H9 (cell line): ENCODE data around the gene FRMD1. TPM values are rescaled to one million over a fixed set of nuclear protein-coding genes. Genes with fewer than 3 reads are reported as not detected.

Experiments
- DNase-seq: peaks from one replicate; pipeline ENCODE4 v3.0.0-alpha.2; 2017
- H2AFZ ChIP-seq: one replicate; pipeline ENCODE4 v1.6.1; 2013; ENCODE audit warnings: mild to moderate bottlenecking, low read length, control low read depth, moderate library complexity
- H2AK5ac ChIP-seq: 2 replicates; pipeline ENCODE4 v1.6.1; 2013; ENCODE audit warnings: low read length, control low read depth, mixed read lengths; ENCODE audit not compliant: insufficient read length
- H2BK120ac ChIP-seq: one replicate; pipeline ENCODE4 v1.6.1; 2013; ENCODE audit warnings: low read depth, mild to moderate bottlenecking, low read length, control low read depth, inconsistent platforms; ENCODE audit not compliant: poor library complexity, severe bottlenecking
- H2BK12ac ChIP-seq: 2 replicates; pipeline ENCODE4 v1.6.1; 2013; ENCODE audit warnings: low read length, control low read depth, mixed read lengths, low read depth; ENCODE audit not compliant: insufficient read length
- H2BK15ac ChIP-seq: 2 replicates; pipeline ENCODE4 v1.6.1; 2013; ENCODE audit warnings: low read depth, low read length, control low read depth
- H2BK20ac ChIP-seq: one replicate; pipeline ENCODE4 v1.6.1; 2013; ENCODE audit warnings: low read depth, mild to moderate bottlenecking, low read length, control low read depth, inconsistent platforms; ENCODE audit not compliant: poor library complexity, severe bottlenecking
- H2BK5ac ChIP-seq: 2 replicates; pipeline ENCODE4 v1.6.1; 2013; ENCODE audit warnings: low read length, control low read depth, mixed read lengths; ENCODE audit not compliant: insufficient read length
- H3K14ac ChIP-seq: 2 replicates; pipeline ENCODE4 v1.6.1; 2013; ENCODE audit warnings: low read length, control low read depth; ENCODE audit not compliant: insufficient read depth
- H3K18ac ChIP-seq: 2 replicates; pipeline ENCODE4 v1.6.1; 2013; ENCODE audit warnings: low read depth, mild to moderate bottlenecking, mixed read lengths, low read length, control low read depth; ENCODE audit not compliant: insufficient read length
- H3K23ac ChIP-seq: 2 replicates; pipeline ENCODE4 v1.6.1; 2013; ENCODE audit warnings: low read length, control low read depth, mixed read lengths, low read depth; ENCODE audit not compliant: insufficient read length
- H3K23me2 ChIP-seq: 2 replicates; pipeline ENCODE4 v1.6.1; 2013; ENCODE audit warnings: low read depth, mild to moderate bottlenecking, mixed read lengths, low read length, control low read depth; ENCODE audit not compliant: insufficient read length, poor library complexity, severe bottlenecking
- H3K27ac ChIP-seq: 2 replicates; pipeline ENCODE4 v1.5.1; 2013; ENCODE audit warnings: low read length, control low read depth, mixed read lengths, low read depth; ENCODE audit not compliant: insufficient read length
- H3K27me3 ChIP-seq: 2 replicates; pipeline ENCODE4 v1.6.1; 2013; ENCODE audit warnings: low read length, control low read depth, inconsistent platforms; ENCODE audit not compliant: insufficient read depth
- H3K4ac ChIP-seq: 2 replicates; pipeline ENCODE4 v1.6.1; 2013; ENCODE audit warnings: low read depth, mild to moderate bottlenecking, control low read depth, inconsistent platforms, low read length, moderate library complexity
- H3K4me1 ChIP-seq: 2 replicates; pipeline ENCODE4 v1.6.1; 2013; ENCODE audit warnings: low read length, control low read depth, inconsistent platforms; ENCODE audit not compliant: insufficient read depth
- H3K4me2 ChIP-seq: 2 replicates; pipeline ENCODE4 v1.6.1; 2013; ENCODE audit warnings: low read length, control low read depth, mixed read lengths; ENCODE audit not compliant: insufficient read length, insufficient read depth
- H3K56ac ChIP-seq: 2 replicates; pipeline ENCODE4 v1.6.1; 2013; ENCODE audit warnings: low read depth, mild to moderate bottlenecking, mixed read lengths, low read length, control low read depth; ENCODE audit not compliant: insufficient read length
- H3K79me1 ChIP-seq: 2 replicates; pipeline ENCODE4 v1.6.1; 2013; ENCODE audit warnings: low read depth, mild to moderate bottlenecking, moderate library complexity, low read length, control low read depth, inconsistent platforms; ENCODE audit not compliant: insufficient read depth, poor library complexity, severe bottlenecking
- H3K79me2 ChIP-seq: 2 replicates; pipeline ENCODE4 v1.6.1; 2013; ENCODE audit warnings: low read length, control low read depth, inconsistent platforms; ENCODE audit not compliant: insufficient read depth
- H3K9ac ChIP-seq: 2 replicates; pipeline ENCODE4 v1.6.1; 2013; ENCODE audit warnings: low read length, control low read depth, mixed read lengths; ENCODE audit not compliant: insufficient read length; ENCODE audit errors: extremely low read depth
- H3K9me3 ChIP-seq: one replicate; pipeline ENCODE4 v1.6.1; 2013; ENCODE audit warnings: low read depth, low read length, inconsistent platforms; ENCODE audit not compliant: control insufficient read depth
- H3T11ph ChIP-seq: one replicate; pipeline ENCODE4 v1.6.1; 2013; ENCODE audit warnings: mild to moderate bottlenecking, low read length, control low read depth, inconsistent platforms
- H4K20me1 ChIP-seq: one replicate; pipeline ENCODE4 v1.6.1; 2013; ENCODE audit not compliant: control insufficient read depth, insufficient read length, insufficient read depth
- H4K5ac ChIP-seq: 2 replicates; pipeline ENCODE4 v1.6.1; 2013; ENCODE audit warnings: low read depth, mild to moderate bottlenecking, mixed read lengths, low read length, control low read depth; ENCODE audit not compliant: insufficient read length
- H4K8ac ChIP-seq: replicated peaks from 2 replicates; pipeline ENCODE4 v1.6.1; 2013; ENCODE audit warnings: low read length, control low read depth, mixed read lengths, low read depth; ENCODE audit not compliant: insufficient read length
- H4K91ac ChIP-seq: 2 replicates; pipeline ENCODE4 v1.6.1; 2013; ENCODE audit warnings: low read depth, mild to moderate bottlenecking, moderate library complexity, mixed read lengths, low read length, control low read depth; ENCODE audit not compliant: insufficient read length
- H3K27ac Mint-ChIP-seq, 3 experiments: 2 replicates in 2 of 3; 3 replicates in 1 of 3; pipeline ENCODE4 v1.8.0; 2020 to 2021; ENCODE audit warnings: mixed read lengths in 3 of 3, mild to moderate bottlenecking in 1 of 3, moderate library complexity in 1 of 3
- H3K27me3 Mint-ChIP-seq: 2 replicates; pipeline ENCODE4 v1.8.0; 2021; ENCODE audit warnings: low read depth, mild to moderate bottlenecking, moderate library complexity, mixed read lengths
- H3K36me3 Mint-ChIP-seq, 3 experiments: 2 replicates in 2 of 3; 3 replicates in 1 of 3; pipeline ENCODE4 v1.8.0; 2020 to 2021; ENCODE audit warnings: low read depth in 3 of 3, mixed read lengths in 3 of 3; ENCODE audit not compliant: insufficient read depth in 1 of 3
- H3K4me1 Mint-ChIP-seq, 2 experiments: 2 replicates each; pipeline ENCODE4 v1.8.0; 2020; ENCODE audit warnings: mixed read lengths in 2 of 2
- H3K4me3 Mint-ChIP-seq, 2 experiments: 2 replicates in 1 of 2; 3 replicates in 1 of 2; pipeline ENCODE4 v1.8.0; 2020 to 2021; ENCODE audit warnings: mild to moderate bottlenecking in 2 of 2, mixed read lengths in 2 of 2, moderate library complexity in 1 of 2
- H3K9me3 Mint-ChIP-seq, 2 experiments: 2 replicates in 1 of 2; 3 replicates in 1 of 2; pipeline ENCODE4 v1.8.0; 2020; ENCODE audit warnings: mild to moderate bottlenecking in 2 of 2, mixed read lengths in 2 of 2, moderate library complexity in 1 of 2
- CTCF ChIP-seq: fragments of 200-600 bp; sonication (generic); conservative IDR thresholded peaks from 3 replicates; pipeline ENCODE4 v1.8.0; 2021; ENCODE audit warnings: antibody characterized with exemption, mild to moderate bottlenecking
- WGBS: extraction: QIAGEN DNeasy Blood & Tissue Kit; methylation state at CpG from one replicate; pipeline ENCODE4 v1.1.7; 2013; ENCODE audit warnings: missing lambda C conversion rate, low lambda C conversion rate, mixed read lengths; ENCODE audit not compliant: insufficient read length; ENCODE audit errors: extremely low coverage; 5-methylcytosine and 5-hydroxymethylcytosine counted together
- total RNA-seq: library from RNA; stranded (reverse); gene quantifications from 2 replicates; pipeline ENCODE4 v1.2.1, GENCODE V29; 2021

Gene FRMD1
- total RNA-seq, 1 experiment from 2014 or later, result not detected

DNA sequence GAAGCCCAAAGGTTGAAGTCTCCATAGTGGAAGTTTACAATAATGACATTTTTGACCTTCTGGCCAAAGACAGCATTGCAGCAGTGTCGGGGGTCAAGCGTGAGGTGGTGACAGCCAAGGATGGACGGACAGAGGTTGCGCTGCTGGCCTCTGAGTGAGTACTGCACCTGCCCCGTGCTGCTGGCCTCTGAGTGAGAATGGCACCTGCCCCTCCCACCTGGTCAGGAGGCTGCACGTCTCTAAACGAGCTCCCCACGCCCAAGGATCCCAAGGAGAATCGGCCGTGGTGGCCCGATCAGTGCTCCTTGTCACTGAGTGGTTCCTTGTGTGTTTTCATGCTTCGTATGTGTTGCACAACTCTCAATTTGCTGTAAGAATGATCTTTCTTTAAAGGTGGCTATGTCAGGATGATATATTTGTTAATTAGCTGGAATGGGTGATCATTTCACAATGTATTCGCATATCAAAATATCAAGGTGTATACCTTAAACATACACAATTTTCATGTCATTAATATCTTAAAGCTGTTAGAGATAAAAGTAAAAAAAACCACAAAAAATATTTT lies 40.4 kb downstream of the FRMD1 start:
- no peak overlapping the region for H2AK5ac ChIP-seq
- no peak overlapping the region for H2BK12ac ChIP-seq
- no CpG with 5 or more reads among the region's 13 CpGs for WGBS
- H3K27ac Mint-ChIP-seq, result no peak overlapping the region
- peaks cover 25 to 26% of the 10 kb centered on the region in 2 experiments for H3K4me1 Mint-ChIP-seq
- peaks cover 6% of the 10 kb centered on the region for H3K23me2 ChIP-seq
- DNase-seq, result no peak
- no peak overlapping the region for H2AFZ ChIP-seq
- H3K18ac ChIP-seq, result no peak overlapping the region
- no peak overlapping the region for H3K4ac ChIP-seq
- no peak overlapping the region for H2BK20ac ChIP-seq
- H3K36me3 Mint-ChIP-seq, result peaks cover 18 to 49% (median 31%) of the 10 kb centered on the region in 3 experiments
- no peak overlapping the region for H2BK5ac ChIP-seq
- H3K27me3 ChIP-seq, result no peaks in the 10 kb centered on the region
- H3K9me3 ChIP-seq, result peaks cover 32% of the 10 kb centered on the region
- H2BK120ac ChIP-seq, result no peak overlapping the region
- H3K14ac ChIP-seq, result no peak overlapping the region
- H3K4me1 ChIP-seq, result no peaks in the 10 kb centered on the region; the same call in 1 of the 2 replicates
- H2BK15ac ChIP-seq, result no peak overlapping the region
- H4K5ac ChIP-seq, result no peak overlapping the region
- H4K91ac ChIP-seq, result no peak overlapping the region
- H3K27me3 Mint-ChIP-seq, result peaks cover 32% of the 10 kb centered on the region
- no peak overlapping the region for H3K9ac ChIP-seq
- no peak overlapping the region for H4K8ac ChIP-seq
- no peak overlapping the region for H3K56ac ChIP-seq
- no peak overlapping the region for H3K4me3 Mint-ChIP-seq
- H3K27ac ChIP-seq, result no peak overlapping the region
- peaks cover 52 to 62% of the 10 kb centered on the region in 2 experiments for H3K9me3 Mint-ChIP-seq
- H4K20me1 ChIP-seq, result no peaks in the 10 kb centered on the region
- no peak overlapping the region for H3K23ac ChIP-seq
- H3T11ph ChIP-seq, result no peak overlapping the region
- no peak for TF ChIP-seq CTCF
- H3K4me2 ChIP-seq, result no peak overlapping the region
- H3K79me1 ChIP-seq, result no peaks in the 10 kb centered on the region
- H3K79me2 ChIP-seq, result no peaks in the 10 kb centered on the region
